ENCODE data around the gene BICRAL. TPM values are rescaled to one million over a fixed set of nuclear protein-coding genes. Genes with fewer than 3 reads are reported as not detected.
A peak's percentile ranks its signal among the peaks of the same experiment; 100 is the strongest.

Gene BICRAL
- total RNA-seq, 1 experiment from 2014 or later = 9.7 TPM

DNA sequence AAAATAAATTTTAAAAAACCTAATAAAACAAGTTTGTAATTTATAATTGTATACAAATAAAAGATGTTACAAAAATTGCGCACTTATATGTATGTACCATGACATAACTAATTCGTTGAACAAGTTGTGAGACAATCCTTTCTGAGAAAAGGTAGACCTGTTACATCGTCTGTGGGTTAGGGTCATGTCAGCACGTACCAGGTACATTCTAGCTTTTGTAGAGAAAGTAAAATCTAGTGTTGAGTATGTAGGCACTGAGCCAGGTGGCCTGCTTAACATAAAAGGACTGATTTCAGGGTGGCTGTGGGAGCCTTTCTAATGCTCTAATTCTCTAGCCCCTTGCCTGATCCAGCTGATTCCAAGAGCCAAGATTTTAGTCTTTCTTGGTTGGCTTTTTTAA, 108.0 kb downstream of the BICRAL start:
- POLR2A ChIA-PET = interaction anchor here (0.9 to 2.4 kb wide), 4 partner anchors 10 to 144 kb away, joined by 3 to 19 read pairs (median 10); partner anchors contain the start of genes CNPY3, RPL7L1 and TBCC
- peak; percentile 6 for ATAC-seq
- CTCF ChIA-PET = no interaction called here

DNA sequence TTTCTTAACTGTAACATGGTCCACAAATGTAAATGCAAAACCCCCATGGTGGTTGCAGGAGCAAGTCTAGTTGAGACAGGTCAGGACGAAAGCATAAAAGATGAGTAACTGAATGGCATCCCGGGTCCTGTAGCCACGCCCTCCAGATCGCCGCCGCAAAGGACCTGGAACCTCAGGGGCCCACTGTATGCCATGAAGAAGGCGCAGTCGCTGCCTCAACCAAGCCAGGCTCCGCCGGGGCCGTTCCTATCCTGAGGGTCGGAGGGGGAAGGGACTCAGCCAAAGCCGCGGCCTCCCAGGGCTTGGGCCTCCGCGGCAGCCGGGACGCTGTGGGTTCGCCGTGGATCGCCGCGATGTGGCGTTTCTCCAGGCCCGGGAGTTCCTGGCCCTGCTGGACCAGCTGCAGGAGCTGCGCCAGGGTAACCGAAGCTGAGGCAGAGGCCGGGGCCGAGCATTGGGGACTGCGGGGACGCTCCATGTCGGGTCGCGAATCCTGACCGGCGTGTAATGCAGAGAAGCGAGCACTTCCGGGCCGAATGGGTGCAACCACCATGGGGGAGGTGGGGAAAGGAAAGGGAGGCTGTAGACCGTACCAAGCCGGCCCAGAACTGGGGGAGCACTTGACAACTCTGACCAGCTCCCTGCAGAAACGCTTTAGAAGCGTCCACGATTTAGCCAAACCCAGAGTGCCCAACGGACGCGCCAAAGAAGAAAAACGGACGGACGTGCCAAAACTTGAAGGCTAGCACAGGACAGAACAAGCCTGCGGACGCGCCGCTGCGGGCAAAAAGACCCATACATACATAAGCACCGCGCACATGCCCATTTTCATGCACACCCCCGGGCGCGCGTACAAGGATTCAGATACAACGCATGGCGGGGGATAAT, 108.7 kb downstream of the BICRAL start:
- H3K27ac Mint-ChIP-seq = peak overlapping the region; percentile 97
- peaks cover 22% of the 10 kb centered on the region for H3K36me3 Mint-ChIP-seq
- H3K9me3 Mint-ChIP-seq = no peaks in the 10 kb centered on the region
- peak overlapping the region; percentile 87 for H3K4me3 Mint-ChIP-seq
- POLR2A ChIA-PET = interaction anchor here (0.8 to 2.4 kb wide), 7 partner anchors 11 to 356 kb away, joined by 3 to 19 read pairs (median 4); partner anchors contain the start of genes CNPY3, PPP2R5D, RPL7L1 and TBCC
- DNase-seq (ENCODE audit: low spot score) (peak; percentile 93), ATAC-seq (peak; percentile 90)
- no peaks in the 10 kb centered on the region for H3K27me3 Mint-ChIP-seq (ENCODE audit: low read depth)
- peaks cover 13% of the 10 kb centered on the region for H3K4me1 Mint-ChIP-seq
- CTCF ChIA-PET = interaction anchor here (0.7 to 1.6 kb wide), 3 partner anchors 10 to 229 kb away, joined by 4 to 6 read pairs (median 5); no protein-coding TSS in a partner anchor
- TF ChIP-seq NFE2L1 (CRISPR knock-in tag; IDR thresholded peaks at IDR 0.05) (peak; percentile 72; the same call in 1 of the 2 replicates), CBFB (CRISPR knock-in tag; IDR thresholded peaks at IDR 0.05; ENCODE audit: low read depth) (peak; percentile 95), RELA (CRISPR knock-in tag; IDR thresholded peaks at IDR 0.05; ENCODE audit: borderline replicate concordance) (peak; percentile 92), RORB (CRISPR knock-in tag; IDR thresholded peaks at IDR 0.05) (no peak), ETV6 (CRISPR knock-in tag; IDR thresholded peaks at IDR 0.05) (peak; percentile 89), TP53 (CRISPR knock-in tag; IDR thresholded peaks at IDR 0.05) (peak; percentile 72), TEAD4 (CRISPR knock-in tag; IDR thresholded peaks at IDR 0.05) (0 out of 2 replicates have a peak, but pooled peaks have one; percentile 77), ZNF219 (CRISPR knock-in tag; IDR thresholded peaks at IDR 0.05; ENCODE audit: borderline replicate concordance) (no peak), ZNF317 (CRISPR knock-in tag; IDR thresholded peaks at IDR 0.05; ENCODE audit: borderline replicate concordance, low read depth) (peak; percentile 59; the same call in 1 of the 2 replicates), NFYB (CRISPR knock-in tag; conservative IDR thresholded peaks at IDR 0.05; ENCODE audit: low read depth) (0 out of 2 replicates have a peak, but pooled peaks have one; percentile 22), KAT7 (CRISPR knock-in tag; IDR thresholded peaks at IDR 0.05; ENCODE audit: borderline replicate concordance) (peak; percentile 99), NR1H2 (CRISPR knock-in tag; IDR thresholded peaks at IDR 0.05) (no peak), SP1 (CRISPR knock-in tag; conservative IDR thresholded peaks at IDR 0.05) (peak; percentile 84), FOXP1 (CRISPR knock-in tag; IDR thresholded peaks at IDR 0.05; ENCODE audit: borderline replicate concordance) (peak; percentile 98), SMAD4 (CRISPR knock-in tag; IDR thresholded peaks at IDR 0.05) (no peak), ZNF121 (CRISPR knock-in tag; IDR thresholded peaks at IDR 0.05) (no peak), ZNF138 (CRISPR knock-in tag; conservative IDR thresholded peaks at IDR 0.05) (0 out of 2 replicates have a peak, but pooled peaks have one; percentile 91), ELF4 (CRISPR knock-in tag; IDR thresholded peaks at IDR 0.05; ENCODE audit: low read depth) (no peak), SMAD3 (CRISPR knock-in tag; IDR thresholded peaks at IDR 0.05; ENCODE audit: borderline replicate concordance) (peak; percentile 87; the same call in 1 of the 2 replicates), ZNF671 (CRISPR knock-in tag; IDR thresholded peaks at IDR 0.05) (peak; percentile 85), ZBTB21 (CRISPR knock-in tag; IDR thresholded peaks at IDR 0.05; ENCODE audit: borderline replicate concordance) (peak; percentile 78), OVOL2 (CRISPR knock-in tag; IDR thresholded peaks at IDR 0.05; ENCODE audit: borderline replicate concordance) (no peak), ATF1 (CRISPR knock-in tag; IDR thresholded peaks at IDR 0.05) (peak; percentile 87), FOXK1 (CRISPR knock-in tag; IDR thresholded peaks at IDR 0.05) (peak; percentile 83)
- TF ChIP-seq, protein P1, sequence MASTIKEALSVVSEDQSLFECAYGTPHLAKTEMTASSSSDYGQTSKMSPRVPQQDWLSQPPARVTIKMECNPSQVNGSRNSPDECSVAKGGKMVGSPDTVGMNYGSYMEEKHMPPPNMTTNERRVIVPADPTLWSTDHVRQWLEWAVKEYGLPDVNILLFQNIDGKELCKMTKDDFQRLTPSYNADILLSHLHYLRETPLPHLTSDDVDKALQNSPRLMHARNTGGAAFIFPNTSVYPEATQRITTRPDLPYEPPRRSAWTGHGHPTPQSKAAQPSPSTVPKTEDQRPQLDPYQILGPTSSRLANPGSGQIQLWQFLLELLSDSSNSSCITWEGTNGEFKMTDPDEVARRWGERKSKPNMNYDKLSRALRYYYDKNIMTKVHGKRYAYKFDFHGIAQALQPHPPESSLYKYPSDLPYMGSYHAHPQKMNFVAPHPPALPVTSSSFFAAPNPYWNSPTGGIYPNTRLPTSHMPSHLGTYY (CRISPR knock-in tag; IDR thresholded peaks at IDR 0.05) = peak; percentile 96
- TF ChIP-seq, protein P2, sequence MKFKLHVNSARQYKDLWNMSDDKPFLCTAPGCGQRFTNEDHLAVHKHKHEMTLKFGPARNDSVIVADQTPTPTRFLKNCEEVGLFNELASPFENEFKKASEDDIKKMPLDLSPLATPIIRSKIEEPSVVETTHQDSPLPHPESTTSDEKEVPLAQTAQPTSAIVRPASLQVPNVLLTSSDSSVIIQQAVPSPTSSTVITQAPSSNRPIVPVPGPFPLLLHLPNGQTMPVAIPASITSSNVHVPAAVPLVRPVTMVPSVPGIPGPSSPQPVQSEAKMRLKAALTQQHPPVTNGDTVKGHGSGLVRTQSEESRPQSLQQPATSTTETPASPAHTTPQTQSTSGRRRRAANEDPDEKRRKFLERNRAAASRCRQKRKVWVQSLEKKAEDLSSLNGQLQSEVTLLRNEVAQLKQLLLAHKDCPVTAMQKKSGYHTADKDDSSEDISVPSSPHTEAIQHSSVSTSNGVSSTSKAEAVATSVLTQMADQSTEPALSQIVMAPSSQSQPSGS (CRISPR knock-in tag; IDR thresholded peaks at IDR 0.05; ENCODE audit: borderline replicate concordance, low read depth) = 0 out of 2 replicates have a peak, but pooled peaks have one; percentile 39
- TF ChIP-seq, protein P3, sequence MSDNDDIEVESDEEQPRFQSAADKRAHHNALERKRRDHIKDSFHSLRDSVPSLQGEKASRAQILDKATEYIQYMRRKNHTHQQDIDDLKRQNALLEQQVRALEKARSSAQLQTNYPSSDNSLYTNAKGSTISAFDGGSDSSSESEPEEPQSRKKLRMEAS (CRISPR knock-in tag; IDR thresholded peaks at IDR 0.05) = peak; percentile 63

More for the DNA sequence above, 108.0 kb downstream of the BICRAL start:
- Mint-ChIP-seq H3K4me3 (peak overlapping the region; percentile 87), H3K4me1 (peaks cover 13% of the 10 kb centered on the region), H3K36me3 (peaks cover 30% of the 10 kb centered on the region), H3K9me3 (no peaks in the 10 kb centered on the region), H3K27ac (peak overlapping the region; percentile 97), H3K27me3 (ENCODE audit: low read depth) (no peaks in the 10 kb centered on the region)
- DNase-seq (ENCODE audit: low spot score) = no peak
- no peak for TF ChIP-seq FOXJ3 (CRISPR knock-in tag; IDR thresholded peaks at IDR 0.05; ENCODE audit: borderline replicate concordance)
- no peak for TF ChIP-seq TP53 (CRISPR knock-in tag; IDR thresholded peaks at IDR 0.05)
- TF ChIP-seq JAZF1 (CRISPR knock-in tag; IDR thresholded peaks at IDR 0.05) = no peak
- TF ChIP-seq, protein P4, sequence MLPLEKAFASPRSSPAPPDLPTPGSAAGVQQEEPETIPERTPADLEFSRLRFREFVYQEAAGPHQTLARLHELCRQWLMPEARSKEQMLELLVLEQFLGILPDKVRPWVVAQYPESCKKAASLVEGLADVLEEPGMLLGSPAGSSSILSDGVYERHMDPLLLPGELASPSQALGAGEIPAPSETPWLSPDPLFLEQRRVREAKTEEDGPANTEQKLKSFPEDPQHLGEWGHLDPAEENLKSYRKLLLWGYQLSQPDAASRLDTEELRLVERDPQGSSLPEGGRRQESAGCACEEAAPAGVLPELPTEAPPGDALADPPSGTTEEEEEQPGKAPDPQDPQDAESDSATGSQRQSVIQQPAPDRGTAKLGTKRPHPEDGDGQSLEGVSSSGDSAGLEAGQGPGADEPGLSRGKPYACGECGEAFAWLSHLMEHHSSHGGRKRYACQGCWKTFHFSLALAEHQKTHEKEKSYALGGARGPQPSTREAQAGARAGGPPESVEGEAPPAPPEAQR (CRISPR knock-in tag; IDR thresholded peaks at IDR 0.05) = no peak
- TF ChIP-seq TEAD4 (CRISPR knock-in tag; IDR thresholded peaks at IDR 0.05) = no peak
- no peak for TF ChIP-seq MYBL2 (CRISPR knock-in tag; IDR thresholded peaks at IDR 0.05)

Measured in WTC11 (cell line).